Left renal cortex interstitium (tissue), 4 donors: ENCODE results near the gene PRICKLE4. TPM values are rescaled to one million over a fixed set of nuclear protein-coding genes. Genes with fewer than 3 reads are reported as not detected.
"Not testable (repeated sequence)": the region's sequence is repeated elsewhere in the genome, so short reads cannot be mapped to it uniquely, and the experiment has no call there.

Experiments used
- DNase-seq, 4 donors: peaks; one replicate each; pipeline ENCODE4 v3.0.0-alpha.2; 2013; ENCODE audit warnings: low read depth in 4 of 4, low spot score in 2 of 4, missing footprints in 1 of 4
- polyA plus RNA-seq, 4 donors: library from polyadenylated mRNA; unstranded; fragments of 120-200 nt; gene quantifications; one replicate each; pipeline ENCODE4 v1.2.1, GENCODE V29; 2013; ENCODE audit not compliant: insufficient read length in 4 of 4

The PRICKLE4 gene
- polyA plus RNA-seq, 4 donors: 1.9 to 6.7 (median 4.9) TPM

- no peak for DNase-seq
Observed at GRCh38 chr6:41744236-41744787, 36.3 kb upstream of the PRICKLE4 start.

DNA sequence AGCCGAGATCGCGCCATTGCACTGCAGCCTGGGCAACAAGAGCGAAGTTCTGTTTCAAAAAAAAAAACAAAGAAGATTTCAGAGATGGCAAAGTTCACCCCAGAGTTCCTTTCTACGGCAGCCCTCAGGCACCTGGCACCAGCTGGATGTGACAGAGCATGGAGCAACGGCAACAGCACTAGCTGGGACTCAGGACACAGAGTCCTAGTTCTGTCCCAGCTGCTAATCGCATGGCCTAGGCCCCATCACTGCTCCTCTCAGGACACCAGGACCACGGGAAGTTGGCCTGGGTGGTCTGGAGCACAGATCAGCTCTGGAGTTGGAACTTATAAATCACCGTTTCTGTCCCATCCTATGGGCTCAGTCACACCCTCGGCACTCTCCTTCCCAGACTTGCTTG lies 34.5 kb upstream of the PRICKLE4 start:
- DNase-seq: no peak

DNA sequence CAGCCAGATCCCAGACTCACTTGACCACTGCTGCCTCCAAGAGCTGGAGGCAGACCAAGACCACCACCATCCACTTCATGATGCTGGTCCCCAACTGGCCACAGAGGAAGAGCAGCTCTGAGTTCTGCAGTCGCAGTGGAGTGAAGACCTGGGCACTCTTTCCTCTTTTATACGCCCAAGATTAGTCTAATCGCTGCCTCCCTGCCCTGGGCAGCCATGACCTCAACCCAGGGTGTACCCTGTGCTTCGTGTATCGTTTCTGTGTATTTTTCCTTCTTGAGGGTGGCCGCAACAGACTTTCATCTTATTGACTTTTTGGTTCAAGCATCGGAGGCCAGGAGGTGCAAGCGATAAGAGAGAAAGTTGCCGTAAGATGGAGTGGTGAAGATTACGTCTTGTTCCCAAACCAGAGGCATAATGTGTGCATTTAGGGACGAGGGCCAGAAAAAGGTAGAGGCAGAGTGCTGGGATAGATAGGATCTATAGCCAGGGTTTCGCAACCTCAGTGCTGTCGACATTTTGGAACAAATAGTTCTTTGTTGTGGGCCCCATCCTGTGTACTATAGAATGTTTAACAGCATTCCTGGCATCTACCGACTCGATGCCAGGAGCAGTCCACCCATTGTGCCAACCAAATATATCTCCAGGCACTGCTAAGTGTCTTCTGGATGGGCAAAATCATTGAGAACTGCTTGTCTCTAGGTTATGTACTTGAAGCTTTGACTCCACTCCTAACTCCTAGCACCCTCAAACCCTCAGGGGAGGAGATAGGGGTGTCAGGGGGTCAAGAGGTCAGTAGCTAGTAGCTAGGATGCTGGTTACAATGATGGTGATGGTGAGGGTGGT lies 33.1 kb upstream of the PRICKLE4 start, which contains the start of gene PGC:
TSS of gene PGC (minus strand) at position 142 of the 846 bp plus-strand sequence. CDS start at position 79, 63 bp downstream.
- DNase-seq: no peak

DNA sequence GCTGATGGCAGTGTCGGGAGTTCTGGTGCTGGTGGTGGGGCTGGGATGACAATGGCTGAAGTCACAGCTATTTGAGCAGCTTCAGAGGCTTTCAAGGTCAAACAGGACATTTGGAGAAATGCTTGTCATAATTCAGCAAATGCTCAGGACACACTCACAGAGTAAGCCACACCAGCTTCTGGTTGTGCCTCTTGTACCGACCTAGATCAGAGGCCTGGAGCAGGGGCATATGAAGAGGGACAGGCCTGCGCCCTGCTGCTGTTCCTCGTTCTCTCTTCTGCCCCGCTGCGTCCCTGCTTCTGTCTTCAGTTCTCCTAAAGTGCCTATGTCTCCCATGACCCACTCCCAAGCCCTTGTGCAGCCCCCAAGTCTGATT lies 32.5 kb upstream of the PRICKLE4 start:
- DNase-seq: no peak

- DNase-seq: no peak
Observed at GRCh38 chr6:41748542-41748941, 32.0 kb upstream of the PRICKLE4 start.

- DNase-seq: no peak
Observed at GRCh38 chr6:41750374-41750773, 30.2 kb upstream of the PRICKLE4 start.

DNA sequence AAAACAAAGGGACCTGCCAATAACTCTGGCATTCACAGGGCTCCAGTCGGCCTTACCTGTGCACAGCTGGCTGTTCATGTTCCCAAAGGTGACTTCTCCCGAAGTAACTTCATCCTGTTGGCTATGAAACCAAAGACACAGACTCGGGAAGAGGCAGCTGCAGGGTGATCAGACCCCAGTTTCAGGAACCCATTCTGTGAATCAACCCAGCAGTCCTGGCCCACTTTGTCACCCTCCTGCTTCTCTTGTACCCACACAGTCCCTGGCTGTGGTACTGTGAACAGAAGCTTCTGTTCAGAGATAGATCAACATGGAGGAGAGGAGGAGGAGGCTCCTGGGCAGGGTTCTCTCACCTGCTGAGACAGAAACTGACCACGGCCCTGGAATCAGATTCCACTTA lies 24.7 kb upstream of the PRICKLE4 start:
- no peak for DNase-seq

DNA sequence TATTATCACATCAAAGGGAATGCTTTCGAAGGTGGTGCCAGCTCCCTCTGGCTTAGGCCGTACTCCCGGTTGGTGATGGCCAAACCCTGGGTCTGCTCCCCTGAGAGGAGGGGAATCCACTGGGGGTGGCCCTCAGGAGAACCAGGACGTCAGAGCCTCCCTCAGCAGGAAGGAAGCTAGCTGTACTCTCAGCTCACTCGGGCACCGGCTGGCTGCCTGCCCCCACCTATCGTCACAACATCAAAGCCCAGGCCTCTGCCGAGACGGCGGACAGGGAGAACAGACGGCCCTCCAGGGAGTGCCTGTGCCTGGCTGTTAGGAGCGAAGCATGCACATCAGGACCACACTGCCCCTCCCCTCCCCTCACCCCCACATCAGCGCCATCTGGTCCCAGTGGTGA lies 24.2 kb upstream of the PRICKLE4 start:
- no peak for DNase-seq

GRCh38 chr6:41757271-41757670 lies 23.3 kb upstream of the PRICKLE4 start:
- no peak for DNase-seq

DNA sequence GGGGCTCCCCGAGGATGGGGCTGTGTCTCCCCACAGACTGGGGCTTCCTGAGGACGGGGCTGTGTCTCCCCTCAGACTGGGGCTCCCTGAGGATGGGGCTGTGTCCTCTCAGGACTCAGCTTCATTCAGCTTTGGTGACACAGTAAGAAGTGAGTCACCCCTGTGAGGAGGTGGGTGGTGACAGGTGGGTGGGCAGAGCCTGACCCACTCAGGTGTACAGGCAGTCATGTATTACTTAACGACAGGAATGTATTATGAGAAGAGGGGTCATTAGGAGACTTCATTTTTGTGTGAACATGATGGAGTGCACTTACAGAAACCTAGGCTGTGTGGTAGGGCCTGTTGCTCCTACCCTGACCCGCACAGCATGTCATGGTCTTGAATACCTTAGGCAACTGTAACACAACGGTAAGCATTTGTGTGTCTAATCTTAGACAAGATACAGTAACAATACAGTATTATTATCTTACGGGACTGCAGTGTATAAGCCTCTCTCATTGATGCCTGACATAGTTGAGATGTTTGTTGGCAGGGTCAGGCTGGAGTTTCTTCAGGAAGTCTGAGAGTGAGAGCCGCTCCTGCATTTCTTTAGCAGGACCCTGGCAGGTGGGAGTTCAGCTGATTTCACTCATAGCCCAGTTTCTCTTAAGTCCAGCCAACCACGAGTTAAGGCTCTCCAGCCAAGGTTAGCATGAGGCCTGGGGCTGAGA lies 22.5 kb upstream of the PRICKLE4 start:
- DNase-seq: no peak

DNA sequence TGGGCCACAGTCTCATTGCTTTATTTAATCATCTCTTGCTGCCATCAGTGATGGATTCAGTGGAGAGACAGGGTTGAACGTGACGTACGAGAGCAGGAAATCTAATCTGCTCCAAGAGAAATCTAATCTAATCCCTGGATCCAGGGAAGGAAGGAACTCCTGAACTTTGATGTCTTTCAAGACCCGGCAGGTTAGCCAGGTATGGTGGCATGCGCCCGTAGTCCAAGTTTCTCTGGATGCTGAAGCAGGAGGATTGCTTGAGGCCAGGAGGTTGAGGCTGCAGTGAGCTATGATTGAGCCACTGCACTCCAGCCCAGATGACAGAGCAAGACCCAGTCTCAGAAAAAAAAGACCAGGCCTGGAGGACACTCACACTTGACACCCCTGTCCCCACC lies 21.9 kb upstream of the PRICKLE4 start:
- DNase-seq: no peak

DNA sequence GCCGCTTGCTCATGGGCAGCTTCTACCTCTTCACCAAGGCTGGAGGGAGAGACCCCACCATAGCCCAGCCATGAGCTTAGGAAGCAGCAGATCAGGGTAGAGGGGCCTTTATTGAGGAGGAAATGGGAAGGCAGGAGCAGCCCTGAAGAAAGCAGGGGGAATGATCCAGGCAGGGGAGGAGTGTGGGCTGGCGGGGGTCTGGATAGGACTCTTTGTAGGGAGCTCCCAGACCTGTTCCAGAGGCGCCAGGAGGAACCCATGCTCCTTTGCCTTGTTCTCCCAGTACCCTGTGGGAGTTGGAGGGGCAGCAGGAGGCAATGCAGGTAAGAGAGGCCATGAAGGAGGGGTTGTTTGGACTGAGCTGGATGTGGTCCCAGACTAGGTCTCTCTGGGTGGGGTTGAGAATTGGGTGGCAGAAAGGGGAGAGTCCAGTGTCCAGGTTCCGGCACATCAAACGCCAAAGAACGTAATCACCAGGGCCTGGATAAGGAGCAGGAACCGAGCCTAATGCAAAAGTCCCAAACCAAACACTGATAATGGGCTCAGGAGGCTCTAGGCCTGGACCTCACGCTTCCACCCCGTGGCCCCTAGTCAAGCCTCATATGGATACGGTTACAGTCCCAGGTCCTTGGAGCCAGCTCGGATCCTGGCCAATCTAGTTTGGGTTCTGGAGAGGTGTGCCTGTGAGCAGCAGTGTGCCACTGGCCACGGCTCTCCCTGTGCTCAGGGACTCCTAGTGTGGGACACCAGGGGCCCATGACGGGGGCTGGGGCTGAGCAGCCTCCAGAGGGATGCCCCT lies 21.3 kb upstream of the PRICKLE4 start:
- no peak for DNase-seq

GRCh38 chr6:41759905-41760579 lies 20.5 kb upstream of the PRICKLE4 start:
- DNase-seq: no peak

DNA sequence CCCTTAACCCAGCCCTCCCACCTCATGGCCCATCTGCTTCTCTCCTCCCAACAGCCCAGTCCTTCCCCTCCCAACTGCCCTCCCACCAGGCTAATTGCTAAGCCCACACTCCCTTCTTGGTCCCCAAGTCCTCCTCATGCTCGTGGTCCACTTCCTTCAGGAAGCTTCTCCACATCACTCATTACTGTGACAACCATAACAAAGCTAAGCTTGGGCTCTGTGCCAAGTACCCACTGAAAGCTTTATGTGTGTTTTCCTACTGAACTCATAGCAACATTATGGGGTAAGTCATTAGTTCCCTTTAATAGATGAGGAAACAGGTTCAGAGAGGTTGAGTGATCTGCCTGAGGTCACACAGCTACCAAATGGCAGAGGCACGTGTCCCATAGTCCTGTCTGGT lies 17.1 kb upstream of the PRICKLE4 start:
- DNase-seq: no peak

- not testable (repeated sequence) for DNase-seq
Observed at GRCh38 chr6:41766043-41766664, 14.4 kb upstream of the PRICKLE4 start.

- no peak for DNase-seq
Observed at GRCh38 chr6:41767112-41767833, 13.3 kb upstream of the PRICKLE4 start.

- DNase-seq: no peak
Observed at GRCh38 chr6:41768545-41769308, 11.9 kb upstream of the PRICKLE4 start.

- no peak for DNase-seq
Observed at GRCh38 chr6:41769376-41769775, 11.2 kb upstream of the PRICKLE4 start.
